Progenitor cell of endocrine pancreas (in vitro differentiated cells): ENCODE data around the gene TRPM2. TPM values are rescaled to one million over a fixed set of nuclear protein-coding genes. Genes with fewer than 3 reads are reported as not detected.

Source experiments
- DNase-seq: peaks from one replicate; pipeline ENCODE4 v3.0.0; 2021; ENCODE audit warnings: low spot score; ENCODE audit not compliant: unreplicated experiment
- H3K27ac Mint-ChIP-seq: 2 replicates; pipeline ENCODE4 v1.8.0; 2021; ENCODE audit warnings: mild to moderate bottlenecking, moderate library complexity, mixed read lengths
- H3K27me3 Mint-ChIP-seq: 2 replicates; pipeline ENCODE4 v1.8.0; 2021; ENCODE audit warnings: mixed read lengths
- H3K36me3 Mint-ChIP-seq: 2 replicates; pipeline ENCODE4 v1.8.0; 2022; ENCODE audit warnings: mixed read lengths; ENCODE audit not compliant: insufficient read depth
- H3K4me1 Mint-ChIP-seq: 2 replicates; pipeline ENCODE4 v1.8.0; 2021; ENCODE audit warnings: low read depth, mixed read lengths
- H3K4me3 Mint-ChIP-seq: 2 replicates; pipeline ENCODE4 v1.8.0; 2021; ENCODE audit warnings: low read depth, mild to moderate bottlenecking, moderate library complexity, mixed read lengths
- H3K9me3 Mint-ChIP-seq: 2 replicates; pipeline ENCODE4 v1.8.0; 2021; ENCODE audit warnings: low read depth, mixed read lengths
- CTCF ChIP-seq: fragments of 200-600 bp; sonication (generic); IDR thresholded peaks from one replicate; pipeline ENCODE4 v1.5.0; 2021; ENCODE audit warnings: antibody characterized with exemption, mild to moderate bottlenecking; ENCODE audit not compliant: unreplicated experiment
- total RNA-seq: library from RNA; stranded (reverse); gene quantifications from 2 replicates; pipeline ENCODE4 v1.2.1, GENCODE V29; 2021

The TRPM2 gene
- total RNA-seq, 1 donor from 2014 or later, result 0.17 TPM

GRCh38 chr21:44461005-44461404 lies 107.6 kb downstream of the TRPM2 start:
- Mint-ChIP-seq H3K4me1 (no peaks in the 10 kb centered on the region), H3K9me3 (no peaks in the 10 kb centered on the region), H3K27me3 (no peaks in the 10 kb centered on the region), H3K36me3 (no peaks in the 10 kb centered on the region), H3K4me3 (no peak overlapping the region), H3K27ac (no peak overlapping the region)
- TF ChIP-seq CTCF, result no peak
- no peak for DNase-seq

- H3K27me3 Mint-ChIP-seq, result no peaks in the 10 kb centered on the region
- no peak overlapping the region for H3K4me3 Mint-ChIP-seq
- no peak overlapping the region for H3K27ac Mint-ChIP-seq
- H3K36me3 Mint-ChIP-seq, result no peaks in the 10 kb centered on the region
- H3K4me1 Mint-ChIP-seq, result no peaks in the 10 kb centered on the region
- no peak for DNase-seq
- H3K9me3 Mint-ChIP-seq, result no peaks in the 10 kb centered on the region
- TF ChIP-seq CTCF, result peak; percentile 55
Observed at GRCh38 chr21:44461464-44462001, 108.1 kb downstream of the TRPM2 start.

- Mint-ChIP-seq H3K36me3 (no peaks in the 10 kb centered on the region), H3K27ac (peak overlapping the region; percentile 24), H3K4me1 (no peaks in the 10 kb centered on the region), H3K9me3 (no peaks in the 10 kb centered on the region), H3K4me3 (no peak overlapping the region), H3K27me3 (no peaks in the 10 kb centered on the region)
- no peak for DNase-seq
- TF ChIP-seq CTCF, result no peak
Observed at GRCh38 chr21:44462086-44462833, 108.8 kb downstream of the TRPM2 start.

GRCh38 chr21:44462834-44463200 lies 109.4 kb downstream of the TRPM2 start:
- Mint-ChIP-seq H3K4me1 (no peaks in the 10 kb centered on the region), H3K9me3 (no peaks in the 10 kb centered on the region)
- no peak for DNase-seq

GRCh38 chr21:44463724-44464123 lies 110.3 kb downstream of the TRPM2 start:
- TF ChIP-seq CTCF, result no peak
- no peaks in the 10 kb centered on the region for H3K36me3 Mint-ChIP-seq
- DNase-seq, result no peak
- H3K27ac Mint-ChIP-seq, result no peak overlapping the region
- no peaks in the 10 kb centered on the region for H3K4me1 Mint-ChIP-seq
- no peaks in the 10 kb centered on the region for H3K9me3 Mint-ChIP-seq
- no peaks in the 10 kb centered on the region for H3K27me3 Mint-ChIP-seq
- H3K4me3 Mint-ChIP-seq, result no peak overlapping the region

More at GRCh38 chr21:44462834-44463200, 109.4 kb downstream of the TRPM2 start:
- TF ChIP-seq CTCF, result no peak
- Mint-ChIP-seq H3K27ac (no peak overlapping the region), H3K36me3 (no peaks in the 10 kb centered on the region), H3K27me3 (no peaks in the 10 kb centered on the region), H3K4me3 (no peak overlapping the region)
